Epithelial cell of esophagus (primary cell): Measurements from ENCODE around the gene PLA2G7.

Source experiments
- DNase-seq: peaks from one replicate; pipeline ENCODE4 v3.0.0; 2010; ENCODE audit warnings: low read depth
- H3K4me3 ChIP-seq: 2 replicates; pipeline ENCODE4 v1.5.1; 2011; ENCODE audit warnings: mild to moderate bottlenecking, low read length, control low read depth
- CTCF ChIP-seq: IDR thresholded peaks from 2 replicates; pipeline ENCODE4 v1.5.1; 2011; ENCODE audit warnings: low read depth, mild to moderate bottlenecking, low read length, control low read depth, inconsistent platforms; ENCODE audit not compliant: insufficient read depth; ENCODE audit errors: missing control alignments

PLA2G7 gene

GRCh38 chr6:46736906-46737305, 1.7 kb upstream of the PLA2G7 start:
- no peak overlapping the region for H3K4me3 ChIP-seq
- TF ChIP-seq CTCF = no peak
- DNase-seq = peak; percentile 11

GRCh38 chr6:46735720-46736031, 501 bp upstream of the PLA2G7 start:
- no peak for TF ChIP-seq CTCF
- DNase-seq = no peak
- peak overlapping the region; percentile 45 for H3K4me3 ChIP-seq

- H3K4me3 ChIP-seq = no peak overlapping the region
- TF ChIP-seq CTCF = no peak
- peak; percentile 55 for DNase-seq
Measured at GRCh38 chr6:46733341-46733801, 1.8 kb downstream of the PLA2G7 start.

GRCh38 chr6:46730921-46731461, 4.2 kb downstream of the PLA2G7 start:
- no peak for TF ChIP-seq CTCF
- DNase-seq = no peak
- H3K4me3 ChIP-seq = no peak overlapping the region

GRCh38 chr6:46729787-46730326, 5.3 kb downstream of the PLA2G7 start:
- DNase-seq = no peak
- no peak for TF ChIP-seq CTCF

GRCh38 chr6:46720401-46720800, 14.8 kb downstream of the PLA2G7 start:
- H3K4me3 ChIP-seq = no peak overlapping the region
- no peak for TF ChIP-seq CTCF
- no peak for DNase-seq

More at GRCh38 chr6:46729787-46730326, 5.3 kb downstream of the PLA2G7 start:
- no peak overlapping the region for H3K4me3 ChIP-seq

- peak; percentile 96 for DNase-seq
- TF ChIP-seq CTCF = no peak
Measured at GRCh38 chr6:46719099-46719498, 16.1 kb downstream of the PLA2G7 start.

More at GRCh38 chr6:46719099-46719498, 16.1 kb downstream of the PLA2G7 start:
- no peak overlapping the region for H3K4me3 ChIP-seq
